NCI-H2107 treated with DMSO at 0.1 percent for 48 hours (cell line): ENCODE results near the gene SERPINA12.

Source experiments
- DNase-seq: peaks from one replicate; lab custom pipeline; 2025; ENCODE audit not compliant: unreplicated experiment; lab: John Stamatoyannopoulos, UW

Gene SERPINA12

GRCh38 chr14:94441531-94442205, 67.6 kb downstream of the SERPINA12 start:
- no peak for DNase-seq

GRCh38 chr14:94441130-94441529, 68.1 kb downstream of the SERPINA12 start:
- DNase-seq, result no peak

- no peak for DNase-seq
Observed at GRCh38 chr14:94439453-94440057, 69.7 kb downstream of the SERPINA12 start.
